HG03060 (cell line): ENCODE measurements around the gene STH.

Experiments used
- ATAC-seq: cut with Tn5 transposase; IDR thresholded peaks from one replicate; pipeline ENCODE4 v1.9.1; 2021; ENCODE audit warnings: low read depth, moderate number of reproducible peaks; ENCODE audit not compliant: unreplicated experiment

Gene STH

GRCh38 chr17:45966606-45967280 lies 32.3 kb upstream of the STH start:
- ATAC-seq: no peak

- ATAC-seq: no peak
Measured at GRCh38 chr17:45967378-45967777, 31.7 kb upstream of the STH start.

- no peak for ATAC-seq
Measured at GRCh38 chr17:45968732-45969131, 30.3 kb upstream of the STH start.

GRCh38 chr17:45969726-45970125 lies 29.3 kb upstream of the STH start:
- ATAC-seq: no peak

GRCh38 chr17:45970659-45971058 lies 28.4 kb upstream of the STH start:
- ATAC-seq: no peak

GRCh38 chr17:45971698-45972141 lies 27.3 kb upstream of the STH start:
- ATAC-seq: no peak

GRCh38 chr17:45972531-45972930 lies 26.5 kb upstream of the STH start:
- no peak for ATAC-seq

- ATAC-seq: no peak
Measured at GRCh38 chr17:45973099-45973780, 25.8 kb upstream of the STH start.

- ATAC-seq: no peak
Measured at GRCh38 chr17:45973946-45974859, 24.8 kb upstream of the STH start.

GRCh38 chr17:45974916-45975630 lies 24.0 kb upstream of the STH start:
- ATAC-seq: no peak

GRCh38 chr17:45975640-45976295 lies 23.3 kb upstream of the STH start:
- ATAC-seq: no peak

- ATAC-seq: no peak
Measured at GRCh38 chr17:45976391-45976754, 22.7 kb upstream of the STH start.

GRCh38 chr17:45976755-45977505 lies 22.1 kb upstream of the STH start:
- ATAC-seq: no peak

- ATAC-seq: no peak
Measured at GRCh38 chr17:45977506-45977824, 21.6 kb upstream of the STH start.

- no peak for ATAC-seq
Measured at GRCh38 chr17:45977976-45978626, 20.9 kb upstream of the STH start.

- ATAC-seq: no peak
Measured at GRCh38 chr17:45979137-45979536, 19.9 kb upstream of the STH start.

GRCh38 chr17:45980855-45981254 lies 18.2 kb upstream of the STH start:
- no peak for ATAC-seq

- no peak for ATAC-seq
Measured at GRCh38 chr17:45981306-45981705, 17.7 kb upstream of the STH start.
